ENCODE results near the gene RBM5. TPM values are rescaled to one million over a fixed set of nuclear protein-coding genes. Genes with fewer than 3 reads are reported as not detected.

RBM5 gene
- polyA plus RNA-seq, 2 of the 4 experiments (the other 2 are of a cell fraction), result 78.9 to 123 TPM

DNA sequence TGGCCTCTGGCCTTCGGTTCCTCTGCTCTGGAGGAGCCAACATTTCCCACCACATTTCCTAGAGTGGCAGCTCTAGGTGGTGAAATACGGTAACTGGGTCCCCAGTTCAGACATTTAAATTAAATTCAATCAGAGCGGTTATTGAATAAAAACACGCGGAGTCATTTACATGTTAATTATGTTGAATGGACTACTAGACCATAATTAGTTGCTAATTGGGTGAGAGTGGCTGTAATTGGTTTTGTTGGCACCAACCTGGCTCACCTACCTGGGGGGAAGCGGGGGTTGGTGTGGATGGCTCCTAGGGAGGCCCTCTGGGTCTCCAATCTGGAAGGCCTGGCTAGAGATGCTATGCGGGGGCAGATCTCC lies 79.1 kb downstream of the RBM5 start:
- TF ChIP-seq FOSL2 (IDR thresholded peaks at IDR 0.05) (no peak), FOSL2 (CRISPR knock-in tag; IDR thresholded peaks at IDR 0.05) (no peak), NR3C1 (IDR thresholded peaks at IDR 0.05) (no peak), EP300 (IDR thresholded peaks at IDR 0.05) (no peak), RNF2 (IDR thresholded peaks at IDR 0.05; ENCODE audit: borderline replicate concordance, low read depth) (no peak), MYC (IDR thresholded peaks at IDR 0.05; ENCODE audit: borderline replicate concordance, low read length) (no peak), NPAS2 (CRISPR knock-in tag; IDR thresholded peaks at IDR 0.05; ENCODE audit: borderline replicate concordance) (no peak), ELK1 (IDR thresholded peaks at IDR 0.05; ENCODE audit: low read depth, low read length) (no peak), ZNF302 (CRISPR knock-in tag; IDR thresholded peaks at IDR 0.05) (no peak), JUNB (IDR thresholded peaks at IDR 0.05) (no peak), KDM1A (IDR thresholded peaks at IDR 0.05; ENCODE audit: low read depth) (no peak)
- TF ChIP-seq, protein P1, sequence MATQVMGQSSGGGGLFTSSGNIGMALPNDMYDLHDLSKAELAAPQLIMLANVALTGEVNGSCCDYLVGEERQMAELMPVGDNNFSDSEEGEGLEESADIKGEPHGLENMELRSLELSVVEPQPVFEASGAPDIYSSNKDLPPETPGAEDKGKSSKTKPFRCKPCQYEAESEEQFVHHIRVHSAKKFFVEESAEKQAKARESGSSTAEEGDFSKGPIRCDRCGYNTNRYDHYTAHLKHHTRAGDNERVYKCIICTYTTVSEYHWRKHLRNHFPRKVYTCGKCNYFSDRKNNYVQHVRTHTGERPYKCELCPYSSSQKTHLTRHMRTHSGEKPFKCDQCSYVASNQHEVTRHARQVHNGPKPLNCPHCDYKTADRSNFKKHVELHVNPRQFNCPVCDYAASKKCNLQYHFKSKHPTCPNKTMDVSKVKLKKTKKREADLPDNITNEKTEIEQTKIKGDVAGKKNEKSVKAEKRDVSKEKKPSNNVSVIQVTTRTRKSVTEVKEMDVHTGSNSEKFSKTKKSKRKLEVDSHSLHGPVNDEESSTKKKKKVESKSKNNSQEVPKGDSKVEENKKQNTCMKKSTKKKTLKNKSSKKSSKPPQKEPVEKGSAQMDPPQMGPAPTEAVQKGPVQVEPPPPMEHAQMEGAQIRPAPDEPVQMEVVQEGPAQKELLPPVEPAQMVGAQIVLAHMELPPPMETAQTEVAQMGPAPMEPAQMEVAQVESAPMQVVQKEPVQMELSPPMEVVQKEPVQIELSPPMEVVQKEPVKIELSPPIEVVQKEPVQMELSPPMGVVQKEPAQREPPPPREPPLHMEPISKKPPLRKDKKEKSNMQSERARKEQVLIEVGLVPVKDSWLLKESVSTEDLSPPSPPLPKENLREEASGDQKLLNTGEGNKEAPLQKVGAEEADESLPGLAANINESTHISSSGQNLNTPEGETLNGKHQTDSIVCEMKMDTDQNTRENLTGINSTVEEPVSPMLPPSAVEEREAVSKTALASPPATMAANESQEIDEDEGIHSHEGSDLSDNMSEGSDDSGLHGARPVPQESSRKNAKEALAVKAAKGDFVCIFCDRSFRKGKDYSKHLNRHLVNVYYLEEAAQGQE (IDR thresholded peaks at IDR 0.05), result no peak
- no peak for DNase-seq (ENCODE audit: low read depth in 1 of 2, low spot score in 1 of 2)
- ChIA-PET POLR2A (no interaction called here), CTCF (interaction anchor here (1.0 kb wide), 1 partner anchor 40 kb away, joined by 3 read pairs; no protein-coding TSS in a partner anchor)
- no peak overlapping the region for H3K4me3 ChIP-seq
- peak overlapping the region; percentile 71; the same call in 2 of the 3 replicates for H3K4me2 ChIP-seq
- no peak for ATAC-seq
- 79% methylated on average over 7 of the region's 7 CpGs for WGBS (ENCODE audit: missing lambda C conversion rate)
- H3K27ac ChIP-seq, result peak overlapping the region; percentile 50 to 94; a peak in 5 of 6 replicates
- peaks cover 95% of the 10 kb centered on the region for H3K4me1 ChIP-seq
- H3K9me3 ChIP-seq, result no peaks in the 10 kb centered on the region
- no peak for FAIRE-seq

GRCh38 chr3:50168388-50168787 lies 79.7 kb downstream of the RBM5 start:
- CTCF ChIA-PET, result interaction anchor here (1.0 to 5.5 kb wide), 2 partner anchors 23 to 40 kb away, joined by 3 to 53 read pairs; partner anchors contain the start of gene GNAT1
- Histone ChIP-seq H3K4me3 (no peak overlapping the region), H3K27ac (peak overlapping the region in 1 of 2 experiments; percentile 94; a peak in 2 of 6 replicates), H3K4me1 (peaks cover 92% of the 10 kb centered on the region), H3K4me2 (no peak overlapping the region), H3K9me3 (no peaks in the 10 kb centered on the region)
- ATAC-seq (no peak), DNase-seq (ENCODE audit: low read depth in 1 of 2, low spot score in 1 of 2) (no peak), FAIRE-seq (no peak)
- no peak for TF ChIP-seq USF2 (IDR thresholded peaks at IDR 0.05)
- no peak for TF ChIP-seq HDAC2 (IDR thresholded peaks at IDR 0.05)
- TF ChIP-seq RCOR1 (IDR thresholded peaks at IDR 0.05; ENCODE audit: low read depth, low read length), result no peak
- TF ChIP-seq MAFK (IDR thresholded peaks at IDR 0.05; ENCODE audit: partially characterized antibody), result no peak
- no peak for TF ChIP-seq TFCP2L1 (CRISPR knock-in tag; IDR thresholded peaks at IDR 0.05)
- no peak for TF ChIP-seq HOXB5 (CRISPR knock-in tag; IDR thresholded peaks at IDR 0.05)
- TF ChIP-seq FOXS1 (CRISPR knock-in tag; IDR thresholded peaks at IDR 0.05), result no peak
- TF ChIP-seq ELK1 (IDR thresholded peaks at IDR 0.05; ENCODE audit: low read depth, low read length), result no peak
- TF ChIP-seq CBX2 (IDR thresholded peaks at IDR 0.05; ENCODE audit: borderline replicate concordance, low read depth), result no peak
- no peak for TF ChIP-seq BHLHE40 (IDR thresholded peaks at IDR 0.05; ENCODE audit: low read depth, low read length)
- no peak for TF ChIP-seq CHD2 (IDR thresholded peaks at IDR 0.05; ENCODE audit: low read length, partially characterized antibody)
- TF ChIP-seq MAZ (IDR thresholded peaks at IDR 0.05; ENCODE audit: borderline replicate concordance, low read depth, low read length), result no peak
- no peak for TF ChIP-seq SREBF2 (IDR thresholded peaks at IDR 0.05)
- TF ChIP-seq NPAS2 (CRISPR knock-in tag; IDR thresholded peaks at IDR 0.05; ENCODE audit: borderline replicate concordance), result no peak
- TF ChIP-seq EHMT2 (IDR thresholded peaks at IDR 0.05; ENCODE audit: low read depth), result no peak
- no peak for TF ChIP-seq ZNF302 (CRISPR knock-in tag; IDR thresholded peaks at IDR 0.05)
- no peak for TF ChIP-seq JUNB (IDR thresholded peaks at IDR 0.05)
- TF ChIP-seq CHD4 (IDR thresholded peaks at IDR 0.05; ENCODE audit: borderline replicate concordance), result no peak
- POLR2A ChIA-PET, result no interaction called here
- WGBS (ENCODE audit: missing lambda C conversion rate), result 82% methylated on average over 9 of the region's 9 CpGs
